Measurements from ENCODE around the gene RPS6KA2. TPM values are rescaled to one million over a fixed set of nuclear protein-coding genes. Genes with fewer than 3 reads are reported as not detected.

Gene RPS6KA2
- total and polyA plus RNA-seq, 2 experiments from 2014 or later = 12.5 to 25.3 TPM

- TF ChIP-seq, protein P1, sequence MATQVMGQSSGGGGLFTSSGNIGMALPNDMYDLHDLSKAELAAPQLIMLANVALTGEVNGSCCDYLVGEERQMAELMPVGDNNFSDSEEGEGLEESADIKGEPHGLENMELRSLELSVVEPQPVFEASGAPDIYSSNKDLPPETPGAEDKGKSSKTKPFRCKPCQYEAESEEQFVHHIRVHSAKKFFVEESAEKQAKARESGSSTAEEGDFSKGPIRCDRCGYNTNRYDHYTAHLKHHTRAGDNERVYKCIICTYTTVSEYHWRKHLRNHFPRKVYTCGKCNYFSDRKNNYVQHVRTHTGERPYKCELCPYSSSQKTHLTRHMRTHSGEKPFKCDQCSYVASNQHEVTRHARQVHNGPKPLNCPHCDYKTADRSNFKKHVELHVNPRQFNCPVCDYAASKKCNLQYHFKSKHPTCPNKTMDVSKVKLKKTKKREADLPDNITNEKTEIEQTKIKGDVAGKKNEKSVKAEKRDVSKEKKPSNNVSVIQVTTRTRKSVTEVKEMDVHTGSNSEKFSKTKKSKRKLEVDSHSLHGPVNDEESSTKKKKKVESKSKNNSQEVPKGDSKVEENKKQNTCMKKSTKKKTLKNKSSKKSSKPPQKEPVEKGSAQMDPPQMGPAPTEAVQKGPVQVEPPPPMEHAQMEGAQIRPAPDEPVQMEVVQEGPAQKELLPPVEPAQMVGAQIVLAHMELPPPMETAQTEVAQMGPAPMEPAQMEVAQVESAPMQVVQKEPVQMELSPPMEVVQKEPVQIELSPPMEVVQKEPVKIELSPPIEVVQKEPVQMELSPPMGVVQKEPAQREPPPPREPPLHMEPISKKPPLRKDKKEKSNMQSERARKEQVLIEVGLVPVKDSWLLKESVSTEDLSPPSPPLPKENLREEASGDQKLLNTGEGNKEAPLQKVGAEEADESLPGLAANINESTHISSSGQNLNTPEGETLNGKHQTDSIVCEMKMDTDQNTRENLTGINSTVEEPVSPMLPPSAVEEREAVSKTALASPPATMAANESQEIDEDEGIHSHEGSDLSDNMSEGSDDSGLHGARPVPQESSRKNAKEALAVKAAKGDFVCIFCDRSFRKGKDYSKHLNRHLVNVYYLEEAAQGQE (IDR thresholded peaks at IDR 0.05; ENCODE audit: unreplicated experiment) = no peak
- TF ChIP-seq NANOG (IDR thresholded peaks at IDR 0.05; ENCODE audit: borderline replicate concordance) (no peak), EZH2 (IDR thresholded peaks at IDR 0.05; ENCODE audit: low read depth, unreplicated experiment) (no peak)
These were observed 266.0 kb downstream of the RPS6KA2 start (continued) for GRCh38 chr6:166361077-166361429.

DNA sequence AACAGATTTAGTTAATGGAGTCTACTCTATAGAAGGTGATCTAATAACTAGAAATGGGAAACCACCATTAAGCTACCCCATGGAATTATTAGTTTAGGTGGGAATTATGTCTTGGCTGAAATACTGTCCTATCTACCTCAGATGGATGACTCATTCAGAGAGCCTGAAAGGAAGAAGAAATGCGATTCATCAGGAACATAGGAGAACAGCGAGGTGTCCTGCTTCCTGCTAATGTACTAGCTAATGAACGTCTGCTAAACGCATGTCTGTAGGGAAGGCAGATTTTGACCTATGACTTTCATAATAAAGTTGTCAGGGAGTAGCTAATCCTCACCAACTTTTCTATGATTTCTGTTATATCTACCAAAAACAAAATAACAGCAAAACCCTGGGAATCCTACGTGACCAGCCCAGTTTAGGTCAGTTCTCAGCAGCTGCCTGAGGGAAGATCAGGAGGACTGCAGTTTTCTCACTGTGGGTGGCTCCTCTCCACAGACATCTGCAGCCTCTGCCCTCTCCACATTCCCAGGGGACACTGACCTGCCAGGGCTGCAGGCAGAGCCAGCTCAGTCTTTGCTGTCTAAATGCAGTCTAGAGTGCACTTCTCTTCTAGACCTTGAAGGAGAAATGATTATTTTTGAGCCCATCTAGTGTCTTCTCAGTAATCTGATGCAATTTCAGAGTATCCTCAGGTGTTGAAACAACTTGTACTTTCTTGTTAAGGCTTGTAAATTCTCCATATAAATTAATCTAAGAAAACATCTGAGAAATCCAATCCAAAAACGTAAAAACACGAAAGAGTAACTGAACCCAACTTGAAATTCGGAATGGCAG is 266.6 kb downstream of the RPS6KA2 start:
- Mint-ChIP-seq H3K4me1 (peaks cover 25% of the 10 kb centered on the region), H3K27me3 (ENCODE audit: insufficient read depth, low read depth, poor library complexity) (peaks cover 4% of the 10 kb centered on the region), H3K4me3 (no peak overlapping the region), H3K9me3 (0 out of 3 replicates have a peak, but pooled peaks cover 3% of the 10 kb centered on the region), H3K36me3 (ENCODE audit: low read depth) (peaks cover 11% of the 10 kb centered on the region; the same call in 2 of the 3 replicates), H3K27ac (no peak overlapping the region)
- peaks cover 10% of the 10 kb centered on the region for H3K4me1 ChIP-seq (ENCODE audit: insufficient read depth)
- ATAC-seq (no peak; the same call in 1 of the 3 replicates), DNase-seq (ENCODE audit: low spot score) (no peak)
- H4K20me1 ChIP-seq (replicated peaks; ENCODE audit: insufficient read depth) = no peaks in the 10 kb centered on the region
- 0 out of 2 replicates have a peak, but pooled peaks cover 2% of the 10 kb centered on the region for H3K36me3 ChIP-seq (ENCODE audit: insufficient read depth)
- no peak overlapping the region for H3K27ac ChIP-seq (ENCODE audit: low read depth)
- no peaks in the 10 kb centered on the region for H3K9me2 ChIP-seq (ENCODE audit: insufficient read depth)
- no peak overlapping the region for H3K4me2 ChIP-seq
- H3F3A ChIP-seq (replicated peaks; ENCODE audit: low read depth) = no peaks in the 10 kb centered on the region
- H2AFZ ChIP-seq = no peak overlapping the region
- H3K79me2 ChIP-seq (replicated peaks; ENCODE audit: insufficient read depth) = no peaks in the 10 kb centered on the region
- H3K27me3 ChIP-seq (ENCODE audit: insufficient read depth) = no peaks in the 10 kb centered on the region
- no peak overlapping the region for H3K4me3 ChIP-seq
- TF ChIP-seq, protein P1 (IDR thresholded peaks at IDR 0.05; ENCODE audit: unreplicated experiment) = no peak
- TF ChIP-seq JUNB (IDR thresholded peaks at IDR 0.05; ENCODE audit: unreplicated experiment) (no peak), EZH2phosphoT487 (IDR thresholded peaks at IDR 0.05; ENCODE audit: unreplicated experiment) (no peak), ZNF462 (CRISPR knock-in tag; IDR thresholded peaks at IDR 0.05) (no peak), STAT1 (IDR thresholded peaks at IDR 0.05; ENCODE audit: unreplicated experiment) (no peak), ETS1 (IDR thresholded peaks at IDR 0.05) (no peak)
